HAP-1 (cell line): ENCODE measurements around the gene NT5C2.
"Not testable (repeated sequence)": the region's sequence is repeated elsewhere in the genome, so short reads cannot be mapped to it uniquely, and the experiment has no call there.

ENCODE experiments used
- DNase-seq, 2 experiments: peaks; one replicate each; pipeline ENCODE4 v3.0.0-alpha.2; 2016 to 2020; ENCODE audit warnings: low spot score in 2 of 2
- H3K27me3 ChIP-seq: fragments of 250-450 bp; sonication (Bioruptor Pico); 2 replicates; pipeline ENCODE4 v1.5.1; 2020; ENCODE audit warnings: low read depth, mild to moderate bottlenecking, moderate library complexity
- H3K36me3 ChIP-seq: fragments of 250-450 bp; sonication (Bioruptor Pico); replicated peaks from 2 replicates; pipeline ENCODE4 v1.5.1; 2020; ENCODE audit warnings: mild to moderate bottlenecking
- H3K4me1 ChIP-seq: fragments of 250-450 bp; sonication (Bioruptor Pico); 2 replicates; pipeline ENCODE4 v1.5.1; 2020; ENCODE audit warnings: mild to moderate bottlenecking
- H3K4me3 ChIP-seq: fragments of 250-450 bp; sonication (Bioruptor Pico); 2 replicates; pipeline ENCODE4 v1.5.1; 2020; ENCODE audit warnings: mild to moderate bottlenecking, moderate library complexity
- H3K9me3 ChIP-seq: fragments of 250-450 bp; sonication (Bioruptor Pico); 2 replicates; pipeline ENCODE4 v1.5.1; 2020; ENCODE audit warnings: mild to moderate bottlenecking, moderate library complexity
- in situ Hi-C: fragments of 300-500 bp; cut with MboI; formaldehyde crosslinking; loops from 3 replicates; pipeline ENCODE4 v1.14.3; 2020; ENCODE audit warnings: low sequenced_read_pairs, inconsistent platforms, mixed read lengths

Gene NT5C2

GRCh38 chr10:103167554-103167953 is 25.5 kb downstream of the NT5C2 start:
- in situ Hi-C loops, H3K4me3 ChIP-seq, H3K4me1 ChIP-seq, H3K27me3 ChIP-seq, H3K9me3 ChIP-seq, DNase-seq: not testable (repeated sequence)
- peaks cover 18% of the 10 kb centered on the region for H3K36me3 ChIP-seq

GRCh38 chr10:103166523-103166922 is 26.5 kb downstream of the NT5C2 start:
- Histone ChIP-seq H3K36me3 (peaks cover 14% of the 10 kb centered on the region), H3K4me1 (no peaks in the 10 kb centered on the region), H3K4me3 (no peak overlapping the region), H3K27me3 (no peaks in the 10 kb centered on the region), H3K9me3 (no peaks in the 10 kb centered on the region)
- no peak for DNase-seq
- in situ Hi-C loops, result no loop called here

GRCh38 chr10:103163766-103164403 is 29.2 kb downstream of the NT5C2 start:
- H3K27me3 ChIP-seq, H3K4me3 ChIP-seq, DNase-seq, H3K4me1 ChIP-seq, H3K36me3 ChIP-seq, H3K9me3 ChIP-seq, in situ Hi-C loops: not testable (repeated sequence)

GRCh38 chr10:103157246-103157645 is 35.8 kb downstream of the NT5C2 start:
- Histone ChIP-seq H3K27me3 (no peaks in the 10 kb centered on the region), H3K4me3 (no peak overlapping the region), H3K9me3 (no peaks in the 10 kb centered on the region), H3K4me1 (peaks cover 31% of the 10 kb centered on the region), H3K36me3 (no peaks in the 10 kb centered on the region; the same call in 1 of the 2 replicates)
- DNase-seq, result no peak
- in situ Hi-C loops, result no loop called here

GRCh38 chr10:103155471-103156085 is 37.5 kb downstream of the NT5C2 start:
- no peaks in the 10 kb centered on the region for H3K27me3 ChIP-seq
- no peak overlapping the region for H3K4me3 ChIP-seq
- in situ Hi-C loops, result no loop called here
- no peak for DNase-seq
- H3K9me3 ChIP-seq, result no peaks in the 10 kb centered on the region
- H3K4me1 ChIP-seq, result peaks cover 31% of the 10 kb centered on the region
- no peaks in the 10 kb centered on the region; the same call in 1 of the 2 replicates for H3K36me3 ChIP-seq

GRCh38 chr10:103154521-103155299 is 38.4 kb downstream of the NT5C2 start:
- DNase-seq, result peak in 1 of 2 experiments; percentile 57
- H3K27me3 ChIP-seq, result no peaks in the 10 kb centered on the region
- H3K9me3 ChIP-seq, result no peaks in the 10 kb centered on the region
- in situ Hi-C loops, result no loop called here
- no peaks in the 10 kb centered on the region; the same call in 1 of the 2 replicates for H3K36me3 ChIP-seq
- no peak overlapping the region for H3K4me3 ChIP-seq
- peaks cover 31% of the 10 kb centered on the region for H3K4me1 ChIP-seq

- DNase-seq, result peak in 1 of 2 experiments; percentile 69
- H3K36me3 ChIP-seq, result no peaks in the 10 kb centered on the region; the same call in 1 of the 2 replicates
Observed at GRCh38 chr10:103153302-103154197, 39.5 kb downstream of the NT5C2 start.

GRCh38 chr10:103149991-103150622 is 43.0 kb downstream of the NT5C2 start:
- H3K36me3 ChIP-seq, result no peaks in the 10 kb centered on the region; the same call in 1 of the 2 replicates
- H3K4me1 ChIP-seq, result peaks cover 41% of the 10 kb centered on the region
- no peaks in the 10 kb centered on the region for H3K9me3 ChIP-seq
- in situ Hi-C loops, result no loop called here
- no peaks in the 10 kb centered on the region for H3K27me3 ChIP-seq
- no peak for DNase-seq
- no peak overlapping the region for H3K4me3 ChIP-seq

More at GRCh38 chr10:103153302-103154197, 39.5 kb downstream of the NT5C2 start:
- H3K4me3 ChIP-seq, result no peak overlapping the region
- in situ Hi-C loops, result no loop called here
- peaks cover 31% of the 10 kb centered on the region for H3K4me1 ChIP-seq
- no peaks in the 10 kb centered on the region for H3K9me3 ChIP-seq
- no peaks in the 10 kb centered on the region for H3K27me3 ChIP-seq

- Histone ChIP-seq H3K4me1 (peaks cover 26% of the 10 kb centered on the region), H3K9me3 (no peaks in the 10 kb centered on the region), H3K36me3 (no peaks in the 10 kb centered on the region), H3K4me3 (no peak overlapping the region), H3K27me3 (no peaks in the 10 kb centered on the region)
- in situ Hi-C loops, result no loop called here
- DNase-seq, result no peak
Observed at GRCh38 chr10:103147645-103148044, 45.4 kb downstream of the NT5C2 start.

- Histone ChIP-seq H3K27me3 (no peaks in the 10 kb centered on the region), H3K36me3 (no peaks in the 10 kb centered on the region), H3K4me3 (no peak overlapping the region), H3K4me1 (peaks cover 30% of the 10 kb centered on the region), H3K9me3 (no peaks in the 10 kb centered on the region)
- peak in 1 of 2 experiments; percentile 58 for DNase-seq
- in situ Hi-C loops, result no loop called here
Observed at GRCh38 chr10:103145860-103146466, 47.1 kb downstream of the NT5C2 start.

GRCh38 chr10:103145046-103145445 is 48.0 kb downstream of the NT5C2 start:
- no peaks in the 10 kb centered on the region for H3K27me3 ChIP-seq
- H3K4me1 ChIP-seq, result peaks cover 30% of the 10 kb centered on the region
- H3K4me3 ChIP-seq, result no peak overlapping the region
- H3K36me3 ChIP-seq, result no peaks in the 10 kb centered on the region
- in situ Hi-C loops, result no loop called here
- no peaks in the 10 kb centered on the region for H3K9me3 ChIP-seq
- DNase-seq, result no peak

GRCh38 chr10:103144041-103144440 is 49.0 kb downstream of the NT5C2 start:
- Histone ChIP-seq H3K36me3 (no peaks in the 10 kb centered on the region), H3K4me3 (no peak overlapping the region), H3K27me3 (no peaks in the 10 kb centered on the region), H3K4me1 (peaks cover 30% of the 10 kb centered on the region), H3K9me3 (no peaks in the 10 kb centered on the region)
- in situ Hi-C loops, result no loop called here
- DNase-seq, result no peak
